HG02938 (cell line): Measurements from ENCODE around the gene ACOX1.

ENCODE experiments used
- ATAC-seq: cut with Tn5 transposase; IDR thresholded peaks from one replicate; pipeline ENCODE4 v1.9.1; 2021; ENCODE audit warnings: mild to moderate bottlenecking, moderate library complexity; ENCODE audit not compliant: unreplicated experiment

Gene ACOX1

DNA sequence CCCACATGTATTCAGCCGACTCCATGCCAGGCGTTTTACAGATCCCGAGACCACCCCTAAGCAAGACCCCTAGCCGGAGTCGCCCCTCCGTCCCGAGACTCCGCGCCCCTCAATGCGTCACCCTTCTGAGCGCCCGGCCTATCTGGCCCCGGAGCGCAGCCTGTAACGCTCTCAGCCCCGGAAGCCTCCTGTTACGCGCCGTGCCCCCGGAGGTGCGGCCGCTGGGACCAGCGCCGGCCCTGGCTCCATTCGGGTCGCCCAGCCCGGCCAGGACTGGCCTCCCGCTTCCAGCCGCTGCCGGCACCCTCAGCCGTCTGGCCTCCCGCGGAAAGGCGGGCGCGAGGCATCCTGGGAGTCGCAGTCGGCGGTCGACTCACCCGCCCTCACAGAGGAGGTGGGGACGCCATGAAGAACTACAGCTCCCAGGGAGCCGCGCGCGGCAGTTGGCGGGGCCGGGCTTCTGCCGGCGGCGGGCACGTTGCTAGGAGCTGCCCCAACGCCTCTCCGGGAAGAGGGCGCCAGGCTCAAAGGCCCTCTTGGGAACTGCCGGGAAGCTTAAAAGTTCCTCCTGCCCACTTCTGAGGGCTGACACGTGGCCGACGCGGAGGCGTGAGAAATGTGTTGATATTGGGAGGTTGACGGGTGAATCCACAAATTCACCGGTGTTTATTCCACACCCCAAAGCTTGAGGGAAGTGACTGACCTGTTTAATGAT lies 38.1 kb downstream of the ACOX1 start, which contains the start of gene FBF1:
Gene FBF1 (minus strand): TSS at position 316 of the 715 bp plus-strand sequence. CDS start 2,893 bp downstream, outside the sequence.
- peak; percentile 93 for ATAC-seq

- ATAC-seq: no peak
Measured at GRCh38 chr17:75937652-75938051, 41.3 kb downstream of the ACOX1 start.

- ATAC-seq: no peak
Measured at GRCh38 chr17:75933808-75934207, 45.2 kb downstream of the ACOX1 start.

DNA sequence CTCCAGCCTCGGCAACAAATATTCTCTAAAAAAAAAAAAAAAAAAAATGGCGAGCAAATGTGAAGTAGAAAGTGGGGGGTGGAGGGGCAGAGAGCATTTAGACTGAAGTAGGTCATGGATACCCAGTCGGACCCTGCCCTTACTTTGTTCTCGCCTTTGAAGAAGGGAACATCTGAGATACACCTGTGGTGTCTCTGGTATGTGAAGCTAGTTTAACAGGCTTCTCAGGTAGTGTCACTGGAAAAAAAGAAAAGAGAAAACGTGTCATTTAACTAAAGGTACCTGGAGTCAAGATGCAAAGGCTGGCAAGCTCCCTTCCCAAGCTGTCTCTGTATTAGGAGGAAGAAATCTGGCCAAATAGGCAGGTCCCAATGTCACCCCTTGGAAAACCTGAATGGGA lies 46.1 kb downstream of the ACOX1 start:
- no peak for ATAC-seq

- ATAC-seq: no peak
Measured at GRCh38 chr17:75931062-75931461, 47.9 kb downstream of the ACOX1 start.

DNA sequence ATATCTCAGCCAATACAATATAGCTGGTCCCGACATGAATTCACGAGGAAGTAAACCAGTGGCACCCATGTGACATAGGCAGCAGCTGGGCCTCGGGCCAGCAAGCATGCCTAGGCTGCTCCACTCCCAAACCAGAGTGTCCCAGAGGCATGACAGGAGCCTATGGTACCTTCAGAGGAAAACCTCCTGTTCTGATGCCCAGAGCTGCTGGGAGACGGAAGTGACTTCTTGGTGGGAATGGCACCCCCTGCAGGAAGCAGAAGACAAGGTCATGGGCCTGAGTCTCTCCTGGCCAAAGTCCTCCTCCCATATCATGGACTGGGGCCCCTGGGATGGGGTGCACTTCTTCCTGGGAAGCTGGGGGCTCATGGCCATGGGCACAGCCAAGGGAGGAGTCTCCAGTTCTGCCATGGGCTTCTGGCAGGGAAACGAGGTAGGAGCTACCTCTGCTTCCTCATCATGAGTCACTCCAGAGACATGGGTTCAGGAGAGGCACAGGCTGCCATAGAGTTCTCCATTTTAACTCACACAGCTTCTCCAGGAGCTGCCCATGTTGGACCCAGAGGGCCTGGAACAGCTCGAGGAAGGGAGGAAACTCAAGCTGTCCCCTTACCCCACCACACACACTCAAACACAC lies 51.6 kb downstream of the ACOX1 start:
- ATAC-seq: no peak

DNA sequence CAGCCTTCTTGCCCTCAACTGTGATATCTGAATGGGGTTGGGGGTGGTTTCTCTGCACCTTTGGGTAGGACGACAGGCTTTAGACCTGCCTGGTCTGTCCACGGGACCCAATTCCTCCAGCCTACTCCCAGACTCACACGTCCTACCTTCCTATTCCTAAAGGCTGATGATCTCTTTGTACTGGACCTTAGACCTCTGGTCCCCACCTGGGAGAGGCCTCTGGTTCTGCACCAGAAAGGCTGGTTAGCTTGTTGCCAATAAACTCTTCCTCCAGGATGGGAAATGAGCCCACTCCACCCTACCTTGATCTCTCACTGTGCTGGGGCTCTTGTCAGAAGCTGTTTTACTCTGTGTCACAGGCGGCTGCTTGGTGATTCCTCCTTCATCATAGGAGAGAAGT lies 52.5 kb downstream of the ACOX1 start:
- ATAC-seq: no peak

DNA sequence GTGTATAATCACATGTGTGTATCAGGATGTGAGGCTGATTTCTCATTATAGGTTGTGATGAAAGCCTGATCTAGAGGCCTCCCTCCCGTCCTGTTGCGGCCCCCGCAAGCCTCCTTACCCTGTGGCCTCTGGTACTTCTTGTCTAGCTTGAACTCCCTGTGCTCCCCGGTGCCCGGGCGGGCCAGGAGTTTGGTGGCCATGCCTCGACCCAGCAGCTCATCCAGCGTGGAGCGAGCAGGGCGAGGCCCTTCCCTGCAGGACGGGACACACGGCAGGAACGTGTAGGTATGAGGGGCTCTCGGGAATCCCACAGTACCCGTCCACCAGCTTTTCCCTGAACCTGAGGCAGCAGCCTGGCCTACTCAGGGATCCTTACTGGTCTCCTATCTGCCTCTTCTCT lies 53.1 kb downstream of the ACOX1 start:
- ATAC-seq: no peak

GRCh38 chr17:75925103-75925502 lies 53.9 kb downstream of the ACOX1 start:
- no peak for ATAC-seq

DNA sequence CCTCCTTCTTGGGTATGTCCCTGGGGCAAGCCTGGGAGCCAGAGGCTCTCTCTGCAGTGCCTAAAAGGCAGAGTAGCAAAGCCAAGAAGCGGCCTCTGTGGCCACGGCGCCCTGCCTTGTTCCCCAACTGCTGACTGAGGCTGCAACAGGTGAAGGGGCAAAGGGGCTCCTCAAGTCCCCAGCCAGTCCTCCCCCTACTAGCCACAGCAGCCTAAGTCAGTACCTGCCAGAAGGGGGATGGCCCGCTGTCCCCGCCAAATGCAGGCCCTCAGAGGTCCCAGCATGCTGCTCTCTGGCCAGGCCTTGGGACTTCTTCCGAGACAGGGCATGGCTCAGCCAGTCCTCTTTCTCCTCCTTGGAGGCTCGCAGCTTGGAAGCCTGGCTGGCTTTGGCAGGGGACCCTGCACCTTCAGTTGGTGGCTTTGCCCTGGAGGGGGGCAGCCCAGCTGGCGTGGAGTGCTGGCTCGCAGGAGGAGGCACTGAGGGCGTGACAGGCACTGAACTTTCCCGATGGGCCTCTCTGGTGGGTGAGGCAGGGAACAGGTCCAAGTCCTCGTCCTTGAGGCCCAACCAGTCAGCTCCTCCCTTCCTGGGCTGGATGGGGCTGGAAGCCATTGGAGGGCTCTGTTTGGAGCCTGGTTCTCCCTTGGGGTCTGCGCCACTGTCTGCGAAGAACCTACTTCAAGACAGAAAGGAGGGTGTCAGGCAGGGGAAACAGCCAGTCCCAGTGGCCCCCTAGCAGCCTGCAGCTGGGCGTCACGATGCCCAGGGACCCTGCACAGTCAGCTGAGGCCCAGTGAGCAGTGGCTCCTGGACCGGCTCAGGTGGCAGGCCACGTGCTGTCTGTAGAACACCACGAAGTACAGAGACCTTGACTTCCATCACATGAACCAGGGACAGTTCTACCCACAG lies 55.7 kb downstream of the ACOX1 start:
- ATAC-seq: no peak

DNA sequence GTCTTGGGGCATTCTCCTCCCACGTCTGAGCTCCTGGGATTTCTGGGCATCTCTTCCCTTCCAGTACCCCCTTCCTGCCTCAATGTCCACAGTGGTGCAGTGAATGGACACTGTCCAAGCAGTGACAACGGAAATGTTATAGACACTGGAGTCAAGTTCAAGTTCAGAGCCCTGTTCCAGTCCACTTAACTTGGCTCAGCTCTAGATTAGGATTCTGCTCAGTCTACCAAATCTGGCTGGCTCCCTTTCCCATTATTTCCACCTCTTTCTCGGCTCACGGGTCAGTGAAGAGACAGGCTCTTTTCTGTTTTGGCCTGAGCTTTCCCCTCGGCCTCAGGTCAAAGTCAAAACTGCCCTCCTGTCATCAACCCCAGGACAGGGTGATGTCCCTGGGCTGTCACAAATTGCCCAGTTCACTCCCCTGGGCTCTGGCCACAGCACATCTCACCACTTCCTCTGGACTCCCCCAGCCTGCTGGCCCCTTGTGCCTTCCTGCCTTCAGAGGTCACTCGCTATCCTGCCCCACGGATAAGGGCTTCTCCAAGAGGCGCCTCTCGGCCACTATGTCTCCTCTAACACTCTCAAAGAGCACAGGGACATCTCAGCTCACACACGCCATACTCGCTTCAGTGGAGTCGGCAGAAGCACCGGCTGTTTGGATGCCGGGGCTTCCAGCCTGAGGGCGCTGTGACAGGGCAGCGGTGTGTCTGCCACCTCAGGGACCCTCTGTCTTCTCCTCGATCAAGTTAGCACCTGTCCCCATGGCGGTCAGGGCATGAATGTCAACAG lies 56.6 kb downstream of the ACOX1 start:
- ATAC-seq: no peak

- ATAC-seq: no peak
Measured at GRCh38 chr17:75921596-75921995, 57.4 kb downstream of the ACOX1 start.

DNA sequence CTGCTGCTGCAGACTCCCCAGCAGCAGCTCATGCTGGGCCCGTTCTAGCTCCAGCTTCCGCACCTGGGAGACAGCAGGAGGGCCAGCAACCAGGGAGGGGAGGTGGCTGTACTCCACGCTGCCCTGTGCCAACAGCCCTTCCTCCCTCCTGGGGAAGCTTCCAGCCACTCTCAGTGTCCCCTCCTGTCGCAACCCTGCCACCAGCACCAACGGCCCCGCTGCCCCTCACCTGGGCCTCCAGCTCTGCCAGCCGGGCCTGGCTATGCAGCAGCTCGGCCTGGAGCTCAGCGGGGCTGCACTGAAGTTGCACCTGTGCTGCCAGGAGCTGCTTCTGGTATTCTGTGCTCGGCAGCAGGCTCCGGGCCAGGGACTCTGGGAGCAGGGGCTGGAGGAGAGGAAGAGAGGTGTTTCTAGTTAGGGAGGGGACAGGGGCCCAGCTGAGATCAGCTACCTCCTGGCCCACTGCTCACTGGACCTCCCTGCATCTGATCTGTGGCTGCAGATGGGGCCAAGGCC lies 58.9 kb downstream of the ACOX1 start:
- ATAC-seq: no peak

- ATAC-seq: no peak
Measured at GRCh38 chr17:75919611-75920010, 59.4 kb downstream of the ACOX1 start.

- ATAC-seq: no peak
Measured at GRCh38 chr17:75917917-75918445, 61.0 kb downstream of the ACOX1 start.

GRCh38 chr17:75917141-75917916 lies 61.6 kb downstream of the ACOX1 start:
- ATAC-seq: no peak

DNA sequence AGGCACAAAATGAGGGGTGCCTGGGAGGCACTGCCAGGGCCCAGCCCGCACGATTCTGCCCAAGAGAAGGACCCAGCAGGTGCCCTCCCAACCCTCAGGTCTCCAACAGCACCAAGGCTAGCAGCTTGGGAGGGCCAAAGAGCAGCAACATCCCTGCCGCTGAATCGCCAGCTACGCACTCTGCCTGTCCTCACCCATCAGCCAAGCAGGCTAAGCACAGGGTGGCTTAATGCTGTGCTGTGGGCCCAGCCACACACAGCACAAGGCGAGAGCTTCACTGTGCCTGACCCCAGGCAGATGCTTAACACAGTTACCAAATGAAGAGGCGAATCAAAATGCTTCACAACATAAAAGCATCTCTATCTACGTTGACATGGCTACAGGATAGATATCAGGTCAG lies 63.7 kb downstream of the ACOX1 start:
- ATAC-seq: no peak

DNA sequence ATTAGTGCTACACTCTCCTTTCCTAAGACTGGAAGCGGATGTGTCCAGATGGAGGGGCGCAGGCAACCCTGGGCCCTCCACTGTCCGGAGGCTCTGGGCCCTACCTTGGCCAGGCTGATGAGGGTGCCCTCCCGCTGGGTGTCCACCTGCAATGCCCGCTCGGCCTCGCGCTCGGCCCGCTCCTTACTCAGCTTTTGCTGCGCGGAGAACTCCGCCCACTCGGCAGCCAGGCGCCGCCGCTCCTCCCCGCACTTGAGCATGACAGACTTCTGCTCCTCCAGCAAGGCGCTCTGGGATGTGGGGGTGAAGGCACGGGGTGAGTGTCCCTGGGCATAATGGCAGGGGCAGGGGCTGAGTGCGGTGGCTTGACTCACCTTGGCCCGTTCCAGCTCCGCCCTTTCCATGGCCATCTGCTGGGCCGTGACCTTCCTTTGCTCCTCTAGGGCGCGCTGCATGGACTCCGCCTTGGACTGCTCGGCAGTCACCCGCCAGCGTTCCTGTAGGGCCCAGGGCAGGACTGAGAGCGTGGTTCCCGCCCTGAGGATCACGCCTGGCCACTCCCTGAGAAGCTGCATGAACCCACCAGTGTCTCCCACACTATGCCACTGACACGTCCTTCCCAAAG lies 64.2 kb downstream of the ACOX1 start:
- no peak for ATAC-seq
